Activated naive CD4-positive, alpha-beta T cell treated with anti-CD3 and anti-CD28 coated beads for 36 hours (primary cell): Measurements from ENCODE around the gene RIPOR2. TPM values are rescaled to one million over a fixed set of nuclear protein-coding genes. Genes with fewer than 3 reads are reported as not detected.

ENCODE experiments used
- CTCF ChIA-PET: fragments of 350-600 bp; sonication (Branson Sonifier 250); formaldehyde crosslinking; loops from one replicate; lab custom pipeline; 2021; ENCODE audit warnings: antibody characterized with exemption; lab: Charles Lee
- DNase-seq: peaks from one replicate; pipeline ENCODE4 v3.0.0-alpha.2; 2020
- H3K27ac Mint-ChIP-seq: one replicate; pipeline ENCODE4 v1.8.0; 2021; ENCODE audit warnings: mild to moderate bottlenecking, mixed read lengths
- H3K27me3 Mint-ChIP-seq: one replicate; pipeline ENCODE4 v1.8.0; 2021; ENCODE audit warnings: low read depth, mixed read lengths
- H3K36me3 Mint-ChIP-seq: one replicate; pipeline ENCODE4 v1.8.0; 2021; ENCODE audit warnings: low read depth, mixed read lengths
- H3K4me1 Mint-ChIP-seq: one replicate; pipeline ENCODE4 v1.8.0; 2021; ENCODE audit warnings: low read depth, mixed read lengths
- H3K4me3 Mint-ChIP-seq: one replicate; pipeline ENCODE4 v1.8.0; 2021; ENCODE audit warnings: mild to moderate bottlenecking, moderate library complexity, mixed read lengths
- H3K9me3 Mint-ChIP-seq: one replicate; pipeline ENCODE4 v1.8.0; 2021; ENCODE audit warnings: mixed read lengths
- intact Hi-C: fragments of 100-400 bp; cut with micrococcal nuclease; formaldehyde crosslinking; loops from one replicate; pipeline ENCODE4 v1.15.1; 2023
- total RNA-seq, 2 experiments: library from RNA; stranded (reverse); gene quantifications; one replicate each; pipeline ENCODE4 v1.2.3, GENCODE V29; 2021

Gene RIPOR2
- total RNA-seq, 2 experiments from 2014 or later = 111 to 116 TPM

DNA sequence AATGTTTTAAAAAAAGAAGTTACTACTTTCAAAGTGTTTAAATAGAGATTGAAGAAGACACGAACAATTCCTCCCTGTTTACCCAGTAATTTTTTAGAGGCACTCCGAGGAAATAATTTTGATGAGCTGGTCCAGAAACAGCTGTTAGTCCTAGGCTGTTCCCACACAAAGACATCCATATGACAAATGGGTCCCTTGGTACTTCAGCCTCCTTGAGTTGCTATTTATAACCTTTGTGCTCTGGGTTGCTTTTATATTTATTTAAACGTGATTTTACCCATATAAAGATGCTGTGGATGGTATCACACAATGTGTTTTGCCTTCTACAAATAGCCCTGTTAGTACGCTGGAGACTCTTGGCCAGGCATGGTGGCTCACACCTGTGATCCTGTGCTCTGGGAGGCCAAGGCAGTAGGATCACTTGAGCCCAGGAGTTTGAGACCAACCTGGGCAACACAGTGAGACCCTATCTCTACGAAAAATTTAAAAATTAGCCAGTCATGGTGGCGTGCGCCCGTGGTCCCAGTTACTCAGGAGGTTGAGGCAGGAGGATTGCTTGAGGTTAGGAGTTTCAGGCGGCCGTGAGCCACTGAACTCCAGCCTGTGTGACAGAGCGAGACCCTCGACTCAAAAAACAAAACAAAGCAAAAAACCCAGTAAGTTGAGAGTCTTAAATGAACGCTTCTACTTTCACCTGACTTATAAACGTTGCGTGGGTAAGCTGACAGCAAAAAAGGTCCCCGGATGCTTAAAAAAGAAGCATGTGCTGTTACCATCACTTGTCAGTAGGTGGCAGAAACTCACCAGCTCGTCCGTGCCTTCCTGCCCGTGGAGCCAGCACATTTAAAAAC is 80.1 kb downstream of the RIPOR2 start:
- Mint-ChIP-seq H3K27me3 (no peaks in the 10 kb centered on the region), H3K4me1 (peaks cover 56% of the 10 kb centered on the region), H3K27ac (peak overlapping the region; percentile 95), H3K4me3 (peak overlapping the region; percentile 36), H3K36me3 (peaks cover 61% of the 10 kb centered on the region), H3K9me3 (no peaks in the 10 kb centered on the region)
- CTCF ChIA-PET = interaction anchor here (0.7 to 7.5 kb wide), 30 partner anchors 8 to 215 kb away, joined by 3 to 100 read pairs (median 5); partner anchors contain the start of gene RIPOR2
- intact Hi-C loops = loop anchor here (1.0 to 5.0 kb wide), 14 partner anchors 28 to 322 kb away; no protein-coding TSS in a partner anchor
- DNase-seq = peak; percentile 85

GRCh38 chr6:24854077-24854666 is 81.6 kb downstream of the RIPOR2 start:
- Mint-ChIP-seq H3K4me3 (no peak overlapping the region), H3K4me1 (peaks cover 50% of the 10 kb centered on the region), H3K9me3 (no peaks in the 10 kb centered on the region), H3K27ac (peak overlapping the region; percentile 53), H3K36me3 (peaks cover 61% of the 10 kb centered on the region), H3K27me3 (no peaks in the 10 kb centered on the region)
- no peak for DNase-seq
- CTCF ChIA-PET = interaction anchor here (7.5 kb wide), 1 partner anchor 81 kb away, joined by 100 read pairs; the partner anchor contains the start of gene RIPOR2
- intact Hi-C loops = no loop called here

- DNase-seq = no peak
- Mint-ChIP-seq H3K27ac (peak overlapping the region; percentile 54), H3K27me3 (no peaks in the 10 kb centered on the region), H3K36me3 (peaks cover 66% of the 10 kb centered on the region), H3K4me1 (peaks cover 35% of the 10 kb centered on the region), H3K9me3 (no peaks in the 10 kb centered on the region), H3K4me3 (no peak overlapping the region)
- CTCF ChIA-PET = interaction anchor here (1.0 to 2.1 kb wide), 3 partner anchors 10 to 141 kb away, joined by 3 to 7 read pairs (median 5); no protein-coding TSS in a partner anchor
- intact Hi-C loops = no loop called here
Measured at GRCh38 chr6:24851086-24851485, 84.7 kb downstream of the RIPOR2 start.

DNA sequence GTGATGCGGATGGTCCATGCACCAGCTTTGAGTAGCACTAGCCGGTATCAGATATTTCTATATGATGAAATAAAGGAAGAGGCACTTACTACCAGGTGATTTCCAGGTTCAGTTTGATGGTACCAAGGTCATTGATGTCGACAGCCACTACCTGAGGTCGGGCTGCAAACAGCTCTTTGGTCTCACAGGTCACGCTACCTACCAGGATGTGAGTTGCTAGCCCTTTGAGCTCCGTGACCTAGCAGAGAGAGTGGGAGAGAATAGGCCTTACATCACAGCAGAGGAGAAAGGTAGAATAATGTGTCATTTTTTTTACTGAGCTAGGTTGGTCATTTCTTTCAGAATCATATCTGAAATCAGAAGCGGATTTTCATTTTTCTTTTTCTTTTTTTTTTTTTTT is 86.0 kb downstream of the RIPOR2 start:
- H3K9me3 Mint-ChIP-seq = no peaks in the 10 kb centered on the region
- peak overlapping the region; percentile 50 for H3K27ac Mint-ChIP-seq
- H3K27me3 Mint-ChIP-seq = no peaks in the 10 kb centered on the region
- CTCF ChIA-PET = interaction anchor here (0.9 to 2.1 kb wide), 5 partner anchors 8 to 268 kb away, joined by 3 to 7 read pairs (median 3); no protein-coding TSS in a partner anchor
- H3K4me3 Mint-ChIP-seq = no peak overlapping the region
- DNase-seq = no peak
- H3K4me1 Mint-ChIP-seq = peaks cover 38% of the 10 kb centered on the region
- H3K36me3 Mint-ChIP-seq = peaks cover 72% of the 10 kb centered on the region
- intact Hi-C loops = no loop called here

DNA sequence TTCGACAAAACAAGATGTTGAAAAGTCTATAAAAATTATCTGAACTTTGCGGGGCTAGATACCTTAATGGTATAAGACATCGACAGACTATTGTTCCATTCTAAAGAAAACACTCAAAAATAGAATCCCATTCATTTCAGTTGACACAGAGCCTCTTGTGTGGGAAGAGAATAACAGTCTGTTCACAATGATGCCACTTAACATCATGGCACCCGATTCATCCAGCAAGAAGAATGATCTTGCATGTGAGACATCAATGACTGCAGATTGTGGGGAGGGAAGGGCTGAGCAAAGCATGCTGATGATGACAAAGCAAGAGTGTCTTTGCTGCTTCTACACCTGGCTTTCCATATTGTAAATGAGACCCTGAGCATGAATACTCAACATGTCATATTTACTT is 87.3 kb downstream of the RIPOR2 start:
- DNase-seq = no peak
- H3K36me3 Mint-ChIP-seq = peaks cover 76% of the 10 kb centered on the region
- CTCF ChIA-PET = no interaction called here
- peak overlapping the region; percentile 19 for H3K27ac Mint-ChIP-seq
- intact Hi-C loops = no loop called here
- H3K9me3 Mint-ChIP-seq = no peaks in the 10 kb centered on the region
- H3K4me3 Mint-ChIP-seq = no peak overlapping the region
- no peaks in the 10 kb centered on the region for H3K27me3 Mint-ChIP-seq
- H3K4me1 Mint-ChIP-seq = peaks cover 44% of the 10 kb centered on the region

DNA sequence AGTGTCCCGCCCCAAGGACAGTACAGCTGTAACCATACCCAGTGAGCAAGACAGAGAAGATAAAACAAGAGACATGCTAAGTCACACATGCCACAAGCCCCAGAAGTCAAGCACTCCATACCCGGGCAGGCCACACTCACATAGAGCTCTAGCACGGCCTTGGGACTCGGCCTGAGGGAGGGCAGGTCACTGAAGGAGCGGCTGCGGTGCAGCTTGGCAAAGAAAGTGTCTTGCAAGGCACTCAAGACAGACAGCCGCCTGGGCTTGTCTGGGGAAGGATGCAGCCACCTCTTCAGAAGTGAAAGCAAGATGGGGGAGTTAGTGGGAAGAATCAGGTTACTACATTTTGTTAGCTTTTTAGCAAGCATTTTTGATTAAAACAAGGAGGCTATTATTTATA is 88.4 kb downstream of the RIPOR2 start:
- Mint-ChIP-seq H3K4me1 (peaks cover 55% of the 10 kb centered on the region), H3K4me3 (no peak overlapping the region), H3K9me3 (no peaks in the 10 kb centered on the region), H3K27me3 (no peaks in the 10 kb centered on the region), H3K36me3 (peaks cover 74% of the 10 kb centered on the region), H3K27ac (peak overlapping the region; percentile 80)
- CTCF ChIA-PET = interaction anchor here (1.5 kb wide), 1 partner anchor 8 kb away, joined by 5 read pairs; no protein-coding TSS in a partner anchor
- intact Hi-C loops = no loop called here
- DNase-seq = no peak

GRCh38 chr6:24845578-24845977 is 90.2 kb downstream of the RIPOR2 start:
- DNase-seq = no peak

GRCh38 chr6:24844903-24845302 is 90.9 kb downstream of the RIPOR2 start:
- Mint-ChIP-seq H3K27me3 (no peaks in the 10 kb centered on the region), H3K36me3 (peaks cover 75% of the 10 kb centered on the region), H3K4me1 (peaks cover 70% of the 10 kb centered on the region), H3K27ac (peak overlapping the region; percentile 64), H3K4me3 (no peak overlapping the region), H3K9me3 (no peaks in the 10 kb centered on the region)
- CTCF ChIA-PET = interaction anchor here (0.5 to 0.7 kb wide), 2 partner anchors 78 to 524 kb away, joined by 3 to 4 read pairs; no protein-coding TSS in a partner anchor
- DNase-seq = no peak
- intact Hi-C loops = no loop called here

More at GRCh38 chr6:24845578-24845977, 90.2 kb downstream of the RIPOR2 start:
- CTCF ChIA-PET = interaction anchor here (1.1 kb wide), 1 partner anchor 172 kb away, joined by 5 read pairs; no protein-coding TSS in a partner anchor
- Mint-ChIP-seq H3K9me3 (no peaks in the 10 kb centered on the region), H3K36me3 (peaks cover 75% of the 10 kb centered on the region), H3K4me3 (no peak overlapping the region), H3K27me3 (no peaks in the 10 kb centered on the region), H3K4me1 (peaks cover 67% of the 10 kb centered on the region), H3K27ac (peak overlapping the region; percentile 64)
- intact Hi-C loops = no loop called here

DNA sequence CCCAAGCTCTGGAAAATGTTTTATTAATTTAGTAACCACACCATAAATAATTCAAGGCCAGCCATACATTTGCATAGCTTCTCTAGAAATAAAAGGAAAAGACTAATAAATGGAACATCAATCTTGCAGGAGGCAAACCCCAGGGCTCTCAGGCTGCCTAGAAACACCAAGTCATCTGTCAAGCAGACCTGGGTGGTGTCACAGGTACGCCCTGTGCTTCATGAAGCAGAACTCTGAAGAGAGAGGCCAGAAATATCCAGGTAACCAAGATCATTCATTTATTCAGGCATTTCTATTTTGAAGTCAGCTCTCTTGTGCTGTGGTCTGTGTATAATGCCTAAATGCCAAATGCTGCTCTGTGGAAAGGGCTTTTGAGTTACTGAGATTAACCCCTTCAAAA is 91.7 kb downstream of the RIPOR2 start:
- H3K4me3 Mint-ChIP-seq = no peak overlapping the region
- intact Hi-C loops = no loop called here
- H3K36me3 Mint-ChIP-seq = peaks cover 75% of the 10 kb centered on the region
- H3K9me3 Mint-ChIP-seq = no peaks in the 10 kb centered on the region
- DNase-seq = no peak
- no peak overlapping the region for H3K27ac Mint-ChIP-seq
- H3K27me3 Mint-ChIP-seq = no peaks in the 10 kb centered on the region
- H3K4me1 Mint-ChIP-seq = peaks cover 72% of the 10 kb centered on the region
- CTCF ChIA-PET = interaction anchor here (0.7 to 2.1 kb wide), 5 partner anchors 12 to 524 kb away, joined by 3 to 10 read pairs (median 4); partner anchors contain the start of gene C6orf62

DNA sequence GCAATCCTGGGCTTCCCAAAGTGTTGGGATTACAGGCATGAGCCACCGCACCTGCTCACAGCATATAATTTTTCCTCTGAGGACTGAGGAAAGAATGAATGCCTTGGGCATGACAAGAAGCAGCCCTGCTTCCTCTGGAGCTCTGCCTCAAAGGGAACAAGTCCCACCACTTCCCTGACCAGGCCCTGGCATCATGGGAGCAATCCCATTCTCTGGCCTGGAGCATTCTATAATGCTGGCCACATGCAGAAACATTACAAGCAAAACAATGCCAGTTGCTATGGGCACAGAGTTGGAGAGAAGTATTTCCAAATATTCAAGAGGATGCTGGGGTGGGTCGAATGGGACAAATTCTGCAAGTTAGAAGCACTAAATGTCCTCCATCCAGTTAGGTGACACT is 95.6 kb downstream of the RIPOR2 start:
- H3K36me3 Mint-ChIP-seq = peaks cover 61% of the 10 kb centered on the region

DNA sequence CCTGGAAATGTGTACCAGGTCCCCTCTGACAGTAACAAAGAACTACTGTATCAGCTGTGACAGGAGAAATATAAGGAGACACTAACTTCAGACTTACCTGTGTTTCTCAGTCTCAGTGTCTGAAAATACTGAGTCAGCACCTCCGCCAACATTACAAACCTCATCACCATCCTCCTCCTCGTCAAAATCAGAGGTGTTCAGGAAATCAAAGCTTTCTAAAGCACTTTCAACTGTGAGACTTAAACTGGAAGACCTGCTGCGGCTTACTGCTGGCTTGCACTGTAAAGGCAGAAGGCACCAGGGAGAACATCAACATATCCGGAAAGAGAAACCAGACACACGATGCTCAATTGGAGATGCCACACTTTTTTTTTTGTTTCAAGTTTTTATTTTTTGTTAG is 96.8 kb downstream of the RIPOR2 start:
- no peaks in the 10 kb centered on the region for H3K9me3 Mint-ChIP-seq
- peak overlapping the region; percentile 46 for H3K4me3 Mint-ChIP-seq
- peak overlapping the region; percentile 85 for H3K27ac Mint-ChIP-seq
- H3K36me3 Mint-ChIP-seq = peaks cover 63% of the 10 kb centered on the region
- H3K27me3 Mint-ChIP-seq = no peaks in the 10 kb centered on the region
- DNase-seq = peak; percentile 57
- H3K4me1 Mint-ChIP-seq = peaks cover 74% of the 10 kb centered on the region
- intact Hi-C loops = no loop called here
- CTCF ChIA-PET = interaction anchor here (0.6 to 1.6 kb wide), 4 partner anchors 16 to 255 kb away, joined by 3 to 4 read pairs (median 4); no protein-coding TSS in a partner anchor

More for the DNA sequence above, 95.6 kb downstream of the RIPOR2 start:
- H3K4me1 Mint-ChIP-seq = peaks cover 75% of the 10 kb centered on the region
- H3K9me3 Mint-ChIP-seq = no peaks in the 10 kb centered on the region
- H3K27me3 Mint-ChIP-seq = no peaks in the 10 kb centered on the region
- CTCF ChIA-PET = interaction anchor here (0.6 to 0.7 kb wide), 2 partner anchors 29 to 193 kb away, joined by 3 read pairs; no protein-coding TSS in a partner anchor
- DNase-seq = no peak
- intact Hi-C loops = no loop called here
- no peak overlapping the region for H3K4me3 Mint-ChIP-seq
- peak overlapping the region; percentile 85 for H3K27ac Mint-ChIP-seq

GRCh38 chr6:24838081-24838480 is 97.7 kb downstream of the RIPOR2 start:
- intact Hi-C loops = no loop called here
- peak overlapping the region; percentile 62 for H3K27ac Mint-ChIP-seq
- H3K36me3 Mint-ChIP-seq = peaks cover 63% of the 10 kb centered on the region
- H3K27me3 Mint-ChIP-seq = no peaks in the 10 kb centered on the region
- H3K4me3 Mint-ChIP-seq = no peak overlapping the region
- peaks cover 66% of the 10 kb centered on the region for H3K4me1 Mint-ChIP-seq
- CTCF ChIA-PET = interaction anchor here (1.2 to 1.6 kb wide), 2 partner anchors 17 to 180 kb away, joined by 3 read pairs; no protein-coding TSS in a partner anchor
- H3K9me3 Mint-ChIP-seq = no peaks in the 10 kb centered on the region
- DNase-seq = no peak
